ENCODE results near the gene NOXO1.
"Not testable (repeated sequence)": the region's sequence is repeated elsewhere in the genome, so short reads cannot be mapped to it uniquely, and the experiment has no call there.

NOXO1 gene

DNA sequence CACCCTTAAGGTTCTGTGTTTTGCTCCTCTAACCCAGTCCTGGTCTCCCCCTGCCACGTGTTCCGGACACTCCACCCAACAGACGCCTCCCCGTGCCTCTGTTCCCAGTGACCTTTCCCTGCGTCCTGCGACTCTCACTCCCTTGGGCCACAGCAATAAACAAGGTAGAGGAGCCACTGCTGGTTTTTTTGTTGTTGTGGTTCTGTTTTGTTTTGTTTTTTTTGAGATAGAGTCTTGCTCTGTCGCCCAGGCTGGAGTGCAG lies 34.6 kb upstream of the NOXO1 start:
- ChIA-PET POLR2A (no interaction called here), CTCF (interaction anchor here (1.1 to 5.4 kb wide), 9 partner anchors 9 to 139 kb away, joined by 3 to 38 read pairs (median 5); partner anchors contain the start of genes NHERF2 and TRAF7)
- no peak for TF ChIP-seq CTCF (IDR thresholded peaks at IDR 0.05; ENCODE audit: insufficient read depth, low read length, missing control alignments)
- H3K4me3 ChIP-seq (ENCODE audit: low read depth, low read length): no peak overlapping the region
- DNase-seq (ENCODE audit: low read depth, low spot score): no peak

DNA sequence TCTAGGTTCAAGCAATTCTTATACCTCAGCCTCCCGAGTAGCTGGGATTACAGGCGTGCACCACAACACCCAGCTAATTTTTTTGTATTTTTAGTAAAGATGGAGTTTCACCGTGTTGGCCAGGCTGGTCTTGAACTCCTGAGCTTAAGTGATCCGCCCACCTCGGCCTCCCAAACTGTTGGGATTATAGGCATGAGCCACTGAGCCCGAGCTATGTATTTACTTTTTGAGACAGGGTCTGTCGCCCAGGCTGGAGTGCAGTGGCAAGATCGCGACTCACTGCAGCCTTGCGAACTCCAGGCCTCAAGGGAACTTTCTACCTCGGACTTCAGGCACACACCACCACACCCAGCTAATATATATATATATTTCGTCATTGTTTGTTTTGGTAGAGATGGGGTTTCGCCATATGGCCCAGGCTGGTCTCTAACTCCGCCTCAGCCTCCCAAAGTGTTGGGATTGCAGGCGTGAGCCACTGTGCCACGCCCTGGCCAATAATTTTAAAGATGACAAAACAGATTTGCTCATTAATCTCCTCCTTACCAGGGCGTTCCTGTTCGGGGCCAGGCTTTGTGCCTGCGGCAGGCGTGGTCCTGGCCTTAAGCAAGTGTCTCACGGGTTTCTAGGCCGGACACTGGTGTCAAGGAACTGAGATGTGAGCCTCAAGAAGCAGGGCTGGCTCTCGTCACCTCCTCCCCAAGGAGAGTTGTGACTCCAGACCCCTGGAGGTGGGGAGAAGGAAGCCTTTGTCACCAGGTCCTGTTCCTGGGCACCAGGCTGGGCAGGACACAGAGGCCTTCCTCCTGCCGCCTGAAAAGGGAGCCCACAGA lies 34.1 kb upstream of the NOXO1 start:
- ChIA-PET CTCF (interaction anchor here (2.2 to 5.4 kb wide), 4 partner anchors 8 to 125 kb away, joined by 10 to 44 read pairs (median 30); no protein-coding TSS in a partner anchor), POLR2A (no interaction called here)
- H3K4me3 ChIP-seq (ENCODE audit: low read depth, low read length): no peak overlapping the region
- TF ChIP-seq CTCF (IDR thresholded peaks at IDR 0.05; ENCODE audit: insufficient read depth, low read length, missing control alignments): no peak
- no peak for DNase-seq (ENCODE audit: low read depth, low spot score)

DNA sequence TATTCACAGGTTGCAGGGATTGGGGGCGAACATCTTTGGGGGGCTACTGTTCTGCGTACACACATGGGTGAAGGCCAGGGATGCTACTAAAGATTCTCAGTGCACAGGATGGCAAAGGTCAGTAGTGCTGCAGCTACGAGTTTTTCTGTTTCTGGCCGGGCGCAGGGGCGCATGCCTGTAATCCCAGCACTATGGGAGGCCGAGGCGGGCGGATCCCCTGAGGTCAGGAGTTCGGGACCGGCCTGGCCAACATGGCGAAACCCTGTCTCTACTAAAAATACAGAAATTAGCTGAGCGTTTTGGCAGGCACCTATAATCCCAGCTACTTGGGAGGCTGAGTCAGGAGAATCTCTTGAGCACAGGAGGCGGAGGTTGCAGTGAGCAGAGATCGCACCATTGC lies 32.3 kb upstream of the NOXO1 start:
- no peak for TF ChIP-seq CTCF (IDR thresholded peaks at IDR 0.05; ENCODE audit: insufficient read depth, low read length, missing control alignments)
- ChIA-PET CTCF (interaction anchor here (3.6 to 5.4 kb wide), 3 partner anchors 10 to 127 kb away, joined by 22 to 44 read pairs (median 38); no protein-coding TSS in a partner anchor), POLR2A (interaction anchor here (1.1 to 1.3 kb wide), 2 partner anchors 20 to 142 kb away, joined by 3 read pairs; partner anchors contain the start of gene TRAF7)
- H3K4me3 ChIP-seq (ENCODE audit: low read depth, low read length): no peak overlapping the region
- no peak for DNase-seq (ENCODE audit: low read depth, low spot score)

DNA sequence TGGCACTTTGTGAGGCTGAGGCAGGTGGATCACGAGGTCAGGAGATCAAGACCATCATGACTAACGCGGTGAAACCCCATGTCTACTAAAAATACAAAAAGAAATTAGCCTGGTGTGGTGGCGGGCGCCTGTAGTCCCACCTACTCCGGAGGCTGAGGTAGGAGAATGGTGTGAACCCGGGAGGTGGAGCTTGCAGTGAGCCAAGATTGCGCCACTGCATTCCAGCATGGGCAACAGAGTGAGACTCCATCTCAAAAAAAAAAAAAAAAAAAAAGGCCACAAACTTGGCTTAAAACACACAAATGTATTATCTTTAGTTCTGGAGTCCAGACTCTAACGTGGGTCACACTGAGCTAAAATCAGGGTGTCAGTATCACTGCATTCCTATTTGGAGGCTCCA lies 30.5 kb upstream of the NOXO1 start:
- ChIA-PET CTCF (interaction anchor here (1.4 to 5.4 kb wide), 4 partner anchors 9 to 136 kb away, joined by 3 to 44 read pairs (median 30); no protein-coding TSS in a partner anchor), POLR2A (interaction anchor here (0.8 kb wide), 1 partner anchor 139 kb away, joined by 3 read pairs; no protein-coding TSS in a partner anchor)
- H3K4me3 ChIP-seq (ENCODE audit: low read depth, low read length); DNase-seq (ENCODE audit: low read depth, low spot score): not testable (repeated sequence)

- no peak for DNase-seq (ENCODE audit: low read depth, low spot score)
- ChIA-PET POLR2A (interaction anchor here (0.6 to 1.2 kb wide), 2 partner anchors 26 to 145 kb away, joined by 3 read pairs; partner anchors contain the start of gene TRAF7), CTCF (interaction anchor here (10.6 kb wide), 1 partner anchor 130 kb away, joined by 176 read pairs; the partner anchor contains the start of gene PKD1)
- peak within 1 kb of the TSS; percentile 83 for H3K4me3 ChIP-seq (ENCODE audit: low read depth, low read length)
- TF ChIP-seq CTCF (IDR thresholded peaks at IDR 0.05; ENCODE audit: insufficient read depth, low read length, missing control alignments): no peak
These were observed 28.7 kb upstream of the NOXO1 start, which contains the start of gene ZNF598 for GRCh38 chr16:2009791-2010510. TSS of gene ZNF598 (minus strand) at chr16:2009821.

DNA sequence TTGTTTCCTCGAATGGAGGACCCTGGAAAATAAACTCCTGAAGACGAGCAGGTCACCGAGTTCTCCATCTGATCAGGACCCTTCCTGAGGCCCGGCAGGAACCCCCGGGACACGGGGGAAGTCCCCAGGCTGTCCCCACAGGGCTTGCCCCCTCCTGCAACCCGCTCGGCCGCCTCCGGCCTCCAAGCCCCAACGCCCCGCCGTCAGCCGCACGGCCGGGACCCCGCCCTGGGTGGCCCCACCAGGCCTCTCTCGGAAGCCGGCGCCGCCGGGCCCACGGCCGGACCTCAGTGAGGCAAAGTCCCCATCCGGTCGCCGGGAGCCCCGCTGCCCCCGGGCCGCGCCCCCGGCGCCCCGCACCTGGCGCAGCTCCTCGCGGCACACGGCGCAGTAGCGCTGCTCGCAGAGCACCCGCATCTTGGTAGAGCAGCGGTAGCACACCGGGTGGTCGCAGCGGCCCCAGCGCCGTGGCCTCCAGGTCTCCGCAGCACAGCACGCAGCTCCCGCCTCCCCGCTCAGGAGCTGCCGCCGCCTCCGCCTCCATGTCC lies 28.0 kb upstream of the NOXO1 start:
- no peak for DNase-seq (ENCODE audit: low read depth, low spot score)
- POLR2A ChIA-PET: interaction anchor here (0.6 to 1.2 kb wide), 5 partner anchors 14 to 146 kb away, joined by 3 read pairs; partner anchors contain the start of genes RPS2 and TRAF7
- H3K4me3 ChIP-seq (ENCODE audit: low read depth, low read length): peak overlapping the region; percentile 72
- CTCF ChIA-PET: interaction anchor here (2.0 to 10.6 kb wide), 4 partner anchors 11 to 131 kb away, joined by 5 to 176 read pairs (median 7); partner anchors contain the start of gene PKD1
- TF ChIP-seq CTCF (IDR thresholded peaks at IDR 0.05; ENCODE audit: insufficient read depth, low read length, missing control alignments): no peak

Measured in AG04449 (cell line).